ENCODE measurements around the gene SALL3. TPM values are rescaled to one million over a fixed set of nuclear protein-coding genes. Genes with fewer than 3 reads are reported as not detected.

SALL3 gene
- total and polyA plus RNA-seq, 2 experiments from 2014 or later: 16.9 to 39.8 TPM

DNA sequence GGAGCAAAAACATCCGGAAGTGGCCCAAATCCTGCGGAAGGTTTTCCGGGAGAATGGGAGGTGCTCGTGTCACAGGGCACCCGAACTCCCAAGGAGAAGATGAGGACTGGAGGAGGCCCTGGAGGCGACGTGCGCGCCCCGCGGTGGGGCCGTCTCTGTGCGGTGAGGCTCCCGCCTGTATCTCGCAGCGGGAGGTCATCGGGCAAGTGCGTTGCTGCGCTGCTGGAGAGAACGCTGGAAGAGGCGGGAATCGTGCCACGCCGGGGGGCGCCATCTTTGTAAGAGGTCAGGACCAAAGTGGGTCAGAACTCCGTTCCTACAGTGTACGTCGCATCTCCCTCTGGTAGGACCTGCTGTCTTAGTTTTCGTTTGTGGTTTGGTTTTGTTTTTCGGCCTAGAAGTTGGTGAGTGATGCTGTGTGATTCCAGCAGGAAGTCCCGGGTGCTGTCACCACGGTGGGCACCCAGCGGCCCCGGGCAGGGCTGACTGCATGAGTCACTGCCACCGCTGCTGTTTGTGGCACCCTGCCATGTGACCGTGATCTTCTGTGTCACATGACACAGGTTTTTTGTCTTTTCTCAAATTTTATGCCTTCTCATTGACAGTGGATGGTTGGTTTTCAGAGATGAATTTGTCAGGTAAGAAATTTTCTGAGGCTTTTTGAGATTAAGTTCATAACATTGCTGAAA lies 68.1 kb downstream of the SALL3 start:
- Histone ChIP-seq H3K27ac (ENCODE audit: low read depth) (no peak overlapping the region), H3K4me2 (no peak overlapping the region), H3K4me3 (no peak overlapping the region), H3K4me1 (ENCODE audit: insufficient read depth) (no peaks in the 10 kb centered on the region), H4K20me1 (replicated peaks; ENCODE audit: insufficient read depth) (no peaks in the 10 kb centered on the region), H3F3A (replicated peaks; ENCODE audit: low read depth) (no peaks in the 10 kb centered on the region), H2AFZ (no peak overlapping the region; the same call in 1 of the 2 replicates), H3K9me2 (ENCODE audit: insufficient read depth) (no peaks in the 10 kb centered on the region), H3K79me2 (replicated peaks; ENCODE audit: insufficient read depth) (no peaks in the 10 kb centered on the region), H3K27me3 (ENCODE audit: insufficient read depth) (no peaks in the 10 kb centered on the region), H3K36me3 (ENCODE audit: insufficient read depth) (no peaks in the 10 kb centered on the region)
- TF ChIP-seq ZNF114 (CRISPR knock-in tag; IDR thresholded peaks at IDR 0.05) (no peak), JUNB (IDR thresholded peaks at IDR 0.05; ENCODE audit: unreplicated experiment) (no peak), ETS1 (IDR thresholded peaks at IDR 0.05) (no peak), CTCF (conservative IDR thresholded peaks at IDR 0.05; ENCODE audit: low read depth in 2 of 2) (no peak), ZNF462 (CRISPR knock-in tag; IDR thresholded peaks at IDR 0.05) (no peak), EZH2phosphoT487 (IDR thresholded peaks at IDR 0.05; ENCODE audit: unreplicated experiment) (no peak), POLR2AphosphoS5 (IDR thresholded peaks at IDR 0.05; ENCODE audit: low read depth) (no peak), REST (IDR thresholded peaks at IDR 0.05; ENCODE audit: unreplicated experiment) (no peak), EZH2 (IDR thresholded peaks at IDR 0.05; ENCODE audit: low read depth, unreplicated experiment) (no peak), ZNF331 (CRISPR knock-in tag; IDR thresholded peaks at IDR 0.05; ENCODE audit: low read depth) (no peak)
- no peak for ATAC-seq
- H3K36me3 Mint-ChIP-seq (ENCODE audit: low read depth): peaks cover 3% of the 10 kb centered on the region; the same call in 2 of the 3 replicates
- no peak overlapping the region for H3K4me3 Mint-ChIP-seq
- H3K27me3 Mint-ChIP-seq (ENCODE audit: insufficient read depth, low read depth, poor library complexity): peaks cover 13% of the 10 kb centered on the region
- DNase-seq (ENCODE audit: low spot score): no peak
- no peak overlapping the region for H3K27ac Mint-ChIP-seq
- peaks cover 15% of the 10 kb centered on the region for H3K9me3 Mint-ChIP-seq
- H3K4me1 Mint-ChIP-seq: peaks cover 2% of the 10 kb centered on the region; the same call in 2 of the 3 replicates

Measured in GM23338 (cell line).